Activated CD4-positive, alpha-beta T cell treated with anti-CD3 and anti-CD28 coated beads, Interleukin-2, amount 50 U/mL, for 1 hour (primary cell): Measurements from ENCODE around the gene SUGT1.

Source experiments
- DNase-seq: peaks from one replicate; pipeline ENCODE4 v3.0.0-alpha.2; 2020

Gene SUGT1

GRCh38 chr13:52738719-52739467, 86.3 kb downstream of the SUGT1 start:
- no peak for DNase-seq

- no peak for DNase-seq
These were observed 86.9 kb downstream of the SUGT1 start, which contains the start of gene CNMD for GRCh38 chr13:52739468-52740071. CNMD (minus strand) TSS chr13:52739820; CDS start chr13:52739701, 119 bp downstream.

GRCh38 chr13:52743569-52743968, 90.9 kb downstream of the SUGT1 start:
- DNase-seq: no peak

- DNase-seq: no peak
These were observed 91.4 kb downstream of the SUGT1 start for GRCh38 chr13:52743988-52744387.

GRCh38 chr13:52744842-52745375, 92.3 kb downstream of the SUGT1 start:
- DNase-seq: no peak

- DNase-seq: no peak
These were observed 93.5 kb downstream of the SUGT1 start for GRCh38 chr13:52746141-52746540.

- DNase-seq: no peak
These were observed 96.8 kb downstream of the SUGT1 start for GRCh38 chr13:52749419-52749818.
